GM12878 (cell line): Measurements from ENCODE around the gene PPFIBP1.

Experiments
- BHLHE40 ChIP-seq, 2 experiments: fragments of 450-650 bp in 1 of 2; IDR thresholded peaks; 2 replicates each; pipeline ENCODE4 v1.6.1; 2011 to 2017; ENCODE audit warnings: low read depth in 2 of 2, borderline replicate concordance in 1 of 2, improper control_type of control experiment in 1 of 2, low read length in 1 of 2, mild to moderate bottlenecking in 1 of 2
- CEBPB ChIP-seq, 2 experiments: fragments of 150-350 bp in 1 of 2; IDR thresholded peaks; 2 replicates each; pipeline ENCODE4 v1.6.1; 2012 to 2014; ENCODE audit warnings: low read depth in 2 of 2, low read length in 2 of 2, borderline replicate concordance in 1 of 2, inconsistent platforms in 1 of 2
- CTCF ChIP-seq, 3 experiments: IDR thresholded peaks in 2 of 3; conservative IDR thresholded peaks in 1 of 3; 2 replicates each; pipeline ENCODE4 v1.5.1; 2011; ENCODE audit warnings: low read depth in 3 of 3, low read length in 3 of 3, mild to moderate bottlenecking in 3 of 3, control low read depth in 2 of 3, moderate library complexity in 2 of 3, inconsistent platforms in 1 of 3, mixed read lengths in 1 of 3; ENCODE audit not compliant: control insufficient read depth in 2 of 3, insufficient read depth in 1 of 3; ENCODE audit errors: extremely low read depth in 1 of 3
- DPF2 ChIP-seq: fragments of 450-650 bp; IDR thresholded peaks from 2 replicates; pipeline ENCODE4 v1.6.1; 2017; ENCODE audit warnings: mild to moderate bottlenecking
- HDAC2 ChIP-seq: fragments of 200-600 bp; sonication (generic); IDR thresholded peaks from 2 replicates; pipeline ENCODE4 v1.6.1; 2017
- NR2C2 ChIP-seq: IDR thresholded peaks from 2 replicates; pipeline ENCODE4 v1.6.1; 2011; ENCODE audit warnings: borderline replicate concordance, low read depth; ENCODE audit not compliant: control insufficient read depth, insufficient read length
- POLR2AphosphoS5 ChIP-seq: IDR thresholded peaks from 2 replicates; pipeline ENCODE4 v1.6.1; 2011; ENCODE audit warnings: mild to moderate bottlenecking, low read length, inconsistent platforms
- RBBP5 ChIP-seq: fragments of 200-600 bp; sonication (generic); conservative IDR thresholded peaks from 2 replicates; pipeline ENCODE4 v1.6.1; 2016
- SMC3 ChIP-seq: IDR thresholded peaks from 2 replicates; pipeline ENCODE4 v1.6.1; 2011; ENCODE audit warnings: low read length, improper control_type of control experiment, borderline replicate concordance
- SRF ChIP-seq, 2 experiments: IDR thresholded peaks; 2 replicates each; pipeline ENCODE4 v1.6.1; 2011; ENCODE audit warnings: low read depth in 2 of 2, low read length in 2 of 2, mild to moderate bottlenecking in 1 of 2, moderate library complexity in 1 of 2
- TBL1XR1 ChIP-seq: IDR thresholded peaks from 2 replicates; pipeline ENCODE4 v1.6.1; 2012; ENCODE audit warnings: low read depth, low read length, improper control_type of control experiment
- ZNF274 ChIP-seq: IDR thresholded peaks from one replicate; pipeline ENCODE4 v1.8.0; 2011; ENCODE audit not compliant: insufficient read length, insufficient read depth

GRCh38 chr12:27710592-27711316 lies 186.7 kb downstream of the PPFIBP1 start, which contains the start of gene MRPS35:
- TF ChIP-seq CEBPB (IDR thresholded peaks at IDR 0.05; ENCODE audit: borderline replicate concordance in 1 of 2, low read depth in 2 of 2, low read length in 2 of 2) (no peak), DPF2 (0 out of 2 replicates have a peak, but pooled peaks have one; percentile 34), ZNF274 (no peak), NR2C2 (no peak), CTCF (IDR thresholded peaks at IDR 0.05 in 2 of 3, conservative IDR thresholded peaks at IDR 0.05 in 1 of 3; ENCODE audit: control insufficient read depth in 2 of 3, extremely low read depth in 1 of 3, insufficient read depth in 1 of 3, low read depth in 3 of 3, low read length in 3 of 3) (no peak), BHLHE40 (IDR thresholded peaks at IDR 0.05; ENCODE audit: borderline replicate concordance in 1 of 2, low read depth in 2 of 2, low read length in 1 of 2) (peak in 1 of 2 experiments; percentile 34; a peak in 1 of 4 replicates), TBL1XR1 (peak; percentile 45; the same call in 1 of the 2 replicates), SRF (IDR thresholded peaks at IDR 0.05; ENCODE audit: low read depth in 2 of 2, low read length in 2 of 2) (no peak), SMC3 (no peak), RBBP5 (0 out of 2 replicates have a peak, but pooled peaks have one; percentile 81), HDAC2 (no peak), POLR2AphosphoS5 (peak; percentile 93)
